GM12878 (cell line): ENCODE results near the gene MCAT. TPM values are rescaled to one million over a fixed set of nuclear protein-coding genes. Genes with fewer than 3 reads are reported as not detected.

Source experiments
- ATAC-seq: fragments of 200-7000 bp; cut with Tn5 transposase; 3 replicates; pipeline ENCODE4 v1.9.1; 2020; ENCODE audit warnings: mild to moderate bottlenecking, moderate library complexity
- BruUV-seq: library from RNA; stranded (reverse); fragments of 400-500 nt; replicated peaks from 2 replicates; lab custom pipeline; 2021; lab: Mats Ljungman, UMichigan
- CTCF ChIA-PET: fragments of 300-600 bp; sonication (Branson Sonifier 250); formaldehyde crosslinking; extraction: SDS; loops from one replicate; lab custom pipeline; 2021; ENCODE audit warnings: inconsistent platforms; lab: Yijun Ruan, JAX
- POLR2A ChIA-PET: fragments of 350-600 bp; formaldehyde crosslinking; extraction: SDS; loops from one replicate; lab custom pipeline; 2021; ENCODE audit warnings: inconsistent platforms; lab: Charles Lee
- RAD21 ChIA-PET: fragments of 300-600 bp; sonication (Branson Sonifier 250); formaldehyde crosslinking; loops from one replicate; lab custom pipeline; 2023; ENCODE audit warnings: antibody characterized with exemption; ENCODE audit not compliant: unreplicated experiment; lab: Charles Lee
- SMC1A ChIA-PET: fragments of 300-600 bp; sonication (Branson Sonifier 250); formaldehyde crosslinking; loops from one replicate; lab custom pipeline; 2023; ENCODE audit not compliant: unreplicated experiment, uncharacterized antibody; lab: Charles Lee
- DNase-seq: peaks from one replicate; pipeline ENCODE4 v3.0.0-alpha.2; 2011; ENCODE audit warnings: low read depth, low spot score
- FAIRE-seq: peaks from 3 replicates; lab custom pipeline; 2011; peaks lifted over from hg19 to GRCh38; lab: Jason Lieb, UNC
- H2AFZ ChIP-seq: 2 replicates; pipeline ENCODE4 v1.6.0; 2011; ENCODE audit warnings: low read depth, low read length, control low read depth; ENCODE audit not compliant: control insufficient read depth
- H3K27ac ChIP-seq: 2 replicates; pipeline ENCODE4 v1.5.1; 2011; ENCODE audit warnings: control low read depth; ENCODE audit not compliant: control insufficient read depth, insufficient read depth
- H3K27me3 ChIP-seq, 2 experiments: replicated peaks in 1 of 2; 2 replicates each; pipeline versions ENCODE4 v1.6.0 to v1.6.1; 2011; ENCODE audit warnings: low read length in 1 of 2; ENCODE audit not compliant: control insufficient read depth in 2 of 2, insufficient read depth in 2 of 2
- H3K36me3 ChIP-seq, 2 experiments: 2 replicates each; pipeline ENCODE4 v1.5.1; 2011; ENCODE audit warnings: low read length in 1 of 2; ENCODE audit not compliant: control insufficient read depth in 2 of 2, insufficient read depth in 2 of 2
- H3K4me1 ChIP-seq: 2 replicates; pipeline ENCODE4 v1.6.1; 2011; ENCODE audit warnings: mild to moderate bottlenecking, low read length, moderate library complexity, mixed read lengths; ENCODE audit not compliant: control insufficient read depth, insufficient read depth
- H3K4me2 ChIP-seq: 2 replicates; pipeline ENCODE4 v1.6.0; 2011; ENCODE audit warnings: control low read depth; ENCODE audit not compliant: control insufficient read depth, insufficient read depth
- H3K4me3 ChIP-seq: fragments of 200-600 bp; sonication (generic); 2 replicates; pipeline ENCODE4 v1.5.1; 2016
- H3K79me2 ChIP-seq: 2 replicates; pipeline ENCODE4 v1.6.0; 2011; ENCODE audit warnings: low read length; ENCODE audit not compliant: control insufficient read depth, insufficient read depth
- H3K9ac ChIP-seq: 2 replicates; pipeline ENCODE4 v1.8.0; 2011; ENCODE audit warnings: low read length, control low read depth, mixed read lengths; ENCODE audit not compliant: control insufficient read depth, insufficient read depth
- H3K9me3 ChIP-seq: replicated peaks from 3 replicates; pipeline ENCODE4 v1.5.1; 2011; ENCODE audit warnings: mild to moderate bottlenecking, low read length; ENCODE audit not compliant: control insufficient read depth, insufficient read depth
- H4K20me1 ChIP-seq: 2 replicates; pipeline ENCODE4 v1.6.0; 2011; ENCODE audit not compliant: control insufficient read depth, insufficient read depth
- BRCA1 ChIP-seq: IDR thresholded peaks from 2 replicates; pipeline ENCODE4 v1.6.1; 2011; ENCODE audit warnings: low read depth, low read length, improper control_type of control experiment
- SPI1 ChIP-seq: IDR thresholded peaks from 2 replicates; pipeline ENCODE4 v1.6.1; 2011; ENCODE audit warnings: low read depth, mild to moderate bottlenecking, low read length, moderate library complexity, borderline replicate concordance; ENCODE audit not compliant: insufficient read depth
- ZNF24 ChIP-seq: fragments of 450-650 bp; IDR thresholded peaks from 2 replicates; pipeline ENCODE4 v1.6.1; 2017; ENCODE audit warnings: antibody characterized with exemption, mild to moderate bottlenecking
- WGBS: methylation state at CpG from one replicate; pipeline ENCODE4 v1.1.6; 2016; ENCODE audit warnings: low lambda C conversion rate; ENCODE audit not compliant: insufficient replicate concordance, insufficient coverage; ENCODE audit errors: missing lambda C conversion rate; 5-methylcytosine and 5-hydroxymethylcytosine counted together
- in situ Hi-C: fragments of 300-500 bp; cut with MboI; formaldehyde crosslinking; loops from 9 replicates; pipeline ENCODE4 v1.14.3; 2018; ENCODE audit warnings: mixed read lengths
- intact Hi-C: fragments of 100-400 bp; cut with micrococcal nuclease; formaldehyde crosslinking; loops from one replicate; pipeline ENCODE4 v1.14.2; 2022; ENCODE audit not compliant: unreplicated experiment
- polyA plus RNA-seq, 11 experiments: library from polyadenylated mRNA; depleted of rRNA in 4 of 11; unstranded in 6 of 11; stranded (reverse) in 5 of 11; fragments of >200 nt; fragmentation: Nextera tagmentation in 4 of 11; fragmentation: Illumina TruSeq in 1 of 11; extraction: Ambion mirVana in 4 of 11; extraction: Trizol in 1 of 11; gene quantifications; 1 replicate in 1 of 11; 2 replicates in 10 of 11; pipeline versions ENCODE4 v1.2.1 to v1.2.3, GENCODE V29; 2011 to 2016; ENCODE audit warnings: inconsistent platforms in 2 of 11, missing spikeins in 2 of 11, low read depth in 1 of 11
- total RNA-seq, 4 experiments: library from RNA; depleted of rRNA in 3 of 4; stranded (reverse); fragments of >200 nt in 3 of 4; fragmentation: Illumina TruSeq in 1 of 4; extraction: Trizol in 1 of 4; gene quantifications; 2 replicates each; pipeline versions ENCODE4 v1.2.1 to v1.2.3, GENCODE V29; 2013 to 2021
- TF ChIP-seq, protein P1 (sequence below): fragments of 450-650 bp; IDR thresholded peaks from 2 replicates; pipeline ENCODE4 v1.6.1; 2016; ENCODE audit warnings: mild to moderate bottlenecking, moderate library complexity, borderline replicate concordance
- TF ChIP-seq, protein P2 (sequence below): fragments of 450-650 bp; IDR thresholded peaks from 2 replicates; pipeline ENCODE4 v1.6.1; 2018; ENCODE audit warnings: mild to moderate bottlenecking, low read depth, moderate library complexity; ENCODE audit not compliant: partially characterized antibody
- TF ChIP-seq, protein P3 (sequence below): fragments of 450-650 bp; formaldehyde crosslinking; IDR thresholded peaks from 2 replicates; pipeline ENCODE4 v1.4.0; 2022; ENCODE audit warnings: mild to moderate bottlenecking, moderate library complexity

The MCAT gene
- total and polyA plus RNA-seq, 10 of the 15 experiments (the other 5 are each of a cell fraction or from before 2014, with no cell fraction given), result 3.6 to 29.1 (median 19.3) TPM

DNA sequence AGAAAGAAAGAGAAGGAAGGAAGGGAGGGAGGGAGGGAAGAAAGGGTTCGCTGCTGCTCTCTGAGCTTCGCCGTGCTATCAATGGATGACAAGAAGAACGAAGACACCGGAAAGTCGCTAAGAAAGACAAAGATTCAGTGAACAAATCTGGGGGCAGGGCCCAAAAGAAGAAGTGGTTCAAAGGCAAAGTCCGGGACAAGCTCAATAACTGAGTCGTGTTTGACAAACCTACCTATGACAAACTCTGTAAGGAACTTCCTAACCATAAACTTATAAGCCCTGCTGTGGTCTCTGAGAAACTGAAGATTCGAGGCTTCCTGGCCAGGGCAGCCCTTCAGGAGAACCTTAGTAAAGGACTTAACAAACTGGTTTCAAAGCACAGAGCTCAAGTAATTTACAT, 51.1 kb downstream of the MCAT start:
- SMC1A ChIA-PET, result interaction anchor here (0.6 to 1.1 kb wide), 2 partner anchors 90 to 474 kb away, joined by 3 read pairs; no protein-coding TSS in a partner anchor
- RAD21 ChIA-PET, result interaction anchor here (0.6 kb wide), 1 partner anchor 77 kb away, joined by 3 read pairs; no protein-coding TSS in a partner anchor
- H3K9ac ChIP-seq, result no peak overlapping the region
- in situ Hi-C loops (no loop called here), intact Hi-C loops (loop anchor here (5.0 kb wide), 1 partner anchor 430 kb away; no protein-coding TSS in a partner anchor)
- no peaks in the 10 kb centered on the region; the same call in 1 of the 2 replicates for H3K79me2 ChIP-seq
- no peak overlapping the region for H3K27ac ChIP-seq
- no peaks in the 10 kb centered on the region for H3K27me3 ChIP-seq
- FAIRE-seq (no peak), ATAC-seq (no peak), DNase-seq (no peak)
- H3K4me3 ChIP-seq, result no peak overlapping the region
- 59% methylated on average over 9 of the region's 9 CpGs for WGBS
- no TSS peak for BruUV-seq
- POLR2A ChIA-PET, result interaction anchor here (0.5 kb wide), 1 partner anchor 436 kb away, joined by 3 read pairs; no protein-coding TSS in a partner anchor
- TF ChIP-seq BRCA1, result no peak
- TF ChIP-seq, protein P1, sequence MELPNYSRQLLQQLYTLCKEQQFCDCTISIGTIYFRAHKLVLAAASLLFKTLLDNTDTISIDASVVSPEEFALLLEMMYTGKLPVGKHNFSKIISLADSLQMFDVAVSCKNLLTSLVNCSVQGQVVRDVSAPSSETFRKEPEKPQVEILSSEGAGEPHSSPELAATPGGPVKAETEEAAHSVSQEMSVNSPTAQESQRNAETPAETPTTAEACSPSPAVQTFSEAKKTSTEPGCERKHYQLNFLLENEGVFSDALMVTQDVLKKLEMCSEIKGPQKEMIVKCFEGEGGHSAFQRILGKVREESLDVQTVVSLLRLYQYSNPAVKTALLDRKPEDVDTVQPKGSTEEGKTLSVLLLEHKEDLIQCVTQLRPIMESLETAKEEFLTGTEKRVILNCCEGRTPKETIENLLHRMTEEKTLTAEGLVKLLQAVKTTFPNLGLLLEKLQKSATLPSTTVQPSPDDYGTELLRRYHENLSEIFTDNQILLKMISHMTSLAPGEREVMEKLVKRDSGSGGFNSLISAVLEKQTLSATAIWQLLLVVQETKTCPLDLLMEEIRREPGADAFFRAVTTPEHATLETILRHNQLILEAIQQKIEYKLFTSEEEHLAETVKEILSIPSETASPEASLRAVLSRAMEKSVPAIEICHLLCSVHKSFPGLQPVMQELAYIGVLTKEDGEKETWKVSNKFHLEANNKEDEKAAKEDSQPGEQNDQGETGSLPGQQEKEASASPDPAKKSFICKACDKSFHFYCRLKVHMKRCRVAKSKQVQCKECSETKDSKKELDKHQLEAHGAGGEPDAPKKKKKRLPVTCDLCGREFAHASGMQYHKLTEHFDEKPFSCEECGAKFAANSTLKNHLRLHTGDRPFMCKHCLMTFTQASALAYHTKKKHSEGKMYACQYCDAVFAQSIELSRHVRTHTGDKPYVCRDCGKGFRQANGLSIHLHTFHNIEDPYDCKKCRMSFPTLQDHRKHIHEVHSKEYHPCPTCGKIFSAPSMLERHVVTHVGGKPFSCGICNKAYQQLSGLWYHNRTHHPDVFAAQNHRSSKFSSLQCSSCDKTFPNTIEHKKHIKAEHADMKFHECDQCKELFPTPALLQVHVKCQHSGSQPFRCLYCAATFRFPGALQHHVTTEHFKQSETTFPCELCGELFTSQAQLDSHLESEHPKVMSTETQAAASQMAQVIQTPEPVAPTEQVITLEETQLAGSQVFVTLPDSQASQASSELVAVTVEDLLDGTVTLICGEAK, result no peak
- TF ChIP-seq, protein P2, sequence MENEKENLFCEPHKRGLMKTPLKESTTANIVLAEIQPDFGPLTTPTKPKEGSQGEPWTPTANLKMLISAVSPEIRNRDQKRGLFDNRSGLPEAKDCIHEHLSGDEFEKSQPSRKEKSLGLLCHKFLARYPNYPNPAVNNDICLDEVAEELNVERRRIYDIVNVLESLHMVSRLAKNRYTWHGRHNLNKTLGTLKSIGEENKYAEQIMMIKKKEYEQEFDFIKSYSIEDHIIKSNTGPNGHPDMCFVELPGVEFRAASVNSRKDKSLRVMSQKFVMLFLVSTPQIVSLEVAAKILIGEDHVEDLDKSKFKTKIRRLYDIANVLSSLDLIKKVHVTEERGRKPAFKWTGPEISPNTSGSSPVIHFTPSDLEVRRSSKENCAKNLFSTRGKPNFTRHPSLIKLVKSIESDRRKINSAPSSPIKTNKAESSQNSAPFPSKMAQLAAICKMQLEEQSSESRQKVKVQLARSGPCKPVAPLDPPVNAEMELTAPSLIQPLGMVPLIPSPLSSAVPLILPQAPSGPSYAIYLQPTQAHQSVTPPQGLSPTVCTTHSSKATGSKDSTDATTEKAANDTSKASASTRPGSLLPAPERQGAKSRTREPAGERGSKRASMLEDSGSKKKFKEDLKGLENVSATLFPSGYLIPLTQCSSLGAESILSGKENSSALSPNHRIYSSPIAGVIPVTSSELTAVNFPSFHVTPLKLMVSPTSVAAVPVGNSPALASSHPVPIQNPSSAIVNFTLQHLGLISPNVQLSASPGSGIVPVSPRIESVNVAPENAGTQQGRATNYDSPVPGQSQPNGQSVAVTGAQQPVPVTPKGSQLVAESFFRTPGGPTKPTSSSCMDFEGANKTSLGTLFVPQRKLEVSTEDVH, result no peak
- peak; percentile 46; the same call in 1 of the 2 replicates for TF ChIP-seq SPI1
- no peak for TF ChIP-seq ZNF24
- TF ChIP-seq, protein P3, sequence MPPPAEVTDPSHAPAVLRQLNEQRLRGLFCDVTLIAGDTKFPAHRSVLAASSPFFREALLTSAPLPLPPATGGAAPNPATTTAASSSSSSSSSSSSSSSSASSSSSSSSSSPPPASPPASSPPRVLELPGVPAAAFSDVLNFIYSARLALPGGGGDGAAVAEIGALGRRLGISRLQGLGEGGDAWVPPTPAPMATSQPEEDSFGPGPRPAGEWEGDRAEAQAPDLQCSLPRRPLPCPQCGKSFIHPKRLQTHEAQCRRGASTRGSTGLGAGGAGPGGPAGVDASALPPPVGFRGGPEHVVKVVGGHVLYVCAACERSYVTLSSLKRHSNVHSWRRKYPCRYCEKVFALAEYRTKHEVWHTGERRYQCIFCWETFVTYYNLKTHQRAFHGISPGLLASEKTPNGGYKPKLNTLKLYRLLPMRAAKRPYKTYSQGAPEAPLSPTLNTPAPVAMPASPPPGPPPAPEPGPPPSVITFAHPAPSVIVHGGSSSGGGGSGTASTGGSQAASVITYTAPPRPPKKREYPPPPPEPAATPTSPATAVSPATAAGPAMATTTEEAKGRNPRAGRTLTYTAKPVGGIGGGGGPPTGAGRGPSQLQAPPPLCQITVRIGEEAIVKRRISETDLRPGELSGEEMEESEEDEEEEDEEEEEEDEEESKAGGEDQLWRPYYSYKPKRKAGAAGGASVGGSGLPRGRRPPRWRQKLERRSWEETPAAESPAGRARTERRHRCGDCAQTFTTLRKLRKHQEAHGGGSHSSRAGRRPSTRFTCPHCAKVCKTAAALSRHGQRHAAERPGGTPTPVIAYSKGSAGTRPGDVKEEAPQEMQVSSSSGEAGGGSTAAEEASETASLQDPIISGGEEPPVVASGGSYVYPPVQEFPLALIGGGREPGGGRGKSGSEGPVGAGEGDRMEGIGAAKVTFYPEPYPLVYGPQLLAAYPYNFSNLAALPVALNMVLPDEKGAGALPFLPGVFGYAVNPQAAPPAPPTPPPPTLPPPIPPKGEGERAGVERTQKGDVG (CRISPR knock-in tag), result no peak
- CTCF ChIA-PET, result interaction anchor here (1.2 kb wide), 1 partner anchor 29 kb away, joined by 3 read pairs; no protein-coding TSS in a partner anchor
- H2AFZ ChIP-seq, result peak overlapping the region; percentile 11; the same call in 1 of the 2 replicates
- peaks cover 3% of the 10 kb centered on the region; the same call in 2 of the 3 replicates for H3K9me3 ChIP-seq
- no peaks in the 10 kb centered on the region for H3K4me1 ChIP-seq
- no peaks in the 10 kb centered on the region for H4K20me1 ChIP-seq
- no peak overlapping the region for H3K4me2 ChIP-seq
- H3K36me3 ChIP-seq, result no peaks in the 10 kb centered on the region
